Measurements from ENCODE around the gene MAML3. TPM values are rescaled to one million over a fixed set of nuclear protein-coding genes. Genes with fewer than 3 reads are reported as not detected.

MAML3 gene
- total RNA-seq, 1 donor = 0.72 TPM

- no peaks in the 10 kb centered on the region for H4K20me1 ChIP-seq (ENCODE audit: insufficient read depth, low read length)
- H3K79me2 ChIP-seq (ENCODE audit: insufficient read depth, low read length) = no peaks in the 10 kb centered on the region
- no peak overlapping the region for H2AFZ ChIP-seq (ENCODE audit: low read length)
- no peak overlapping the region for H3K27ac ChIP-seq (ENCODE audit: low read depth, low read length)
- no peaks in the 10 kb centered on the region for H3K36me3 ChIP-seq (ENCODE audit: insufficient read depth, low read length)
- DNase-seq (ENCODE audit: insufficient read length, low spot score, missing footprints) = no peak
- H3K4me1 ChIP-seq (ENCODE audit: insufficient read depth, low read length) = no peaks in the 10 kb centered on the region
- H3K9me3 ChIP-seq (ENCODE audit: low read depth, low read length) = no peaks in the 10 kb centered on the region
- H3K27me3 ChIP-seq (ENCODE audit: insufficient read depth, low read length) = no peaks in the 10 kb centered on the region
- no peak for TF ChIP-seq CTCF (IDR thresholded peaks at IDR 0.05; ENCODE audit: extremely low read depth, low read depth, low read length)
- H3K4me3 ChIP-seq (ENCODE audit: insufficient read depth, low read length) = no peak overlapping the region
- H3K4me2 ChIP-seq (ENCODE audit: insufficient read depth, low read length) = no peak overlapping the region
Observed at GRCh38 chr4:139718833-139719232, 435.2 kb downstream of the MAML3 start.

- no peaks in the 10 kb centered on the region for H3K4me1 ChIP-seq (ENCODE audit: insufficient read depth, low read length)
- H4K20me1 ChIP-seq (ENCODE audit: insufficient read depth, low read length) = no peaks in the 10 kb centered on the region
- H3K4me2 ChIP-seq (ENCODE audit: insufficient read depth, low read length) = no peak overlapping the region
- H3K9me3 ChIP-seq (ENCODE audit: low read depth, low read length) = no peaks in the 10 kb centered on the region
- no peaks in the 10 kb centered on the region for H3K27me3 ChIP-seq (ENCODE audit: insufficient read depth, low read length)
- H2AFZ ChIP-seq (ENCODE audit: low read length) = no peak overlapping the region
- no peak overlapping the region for H3K4me3 ChIP-seq (ENCODE audit: insufficient read depth, low read length)
- H3K36me3 ChIP-seq (ENCODE audit: insufficient read depth, low read length) = no peaks in the 10 kb centered on the region
- H3K27ac ChIP-seq (ENCODE audit: low read depth, low read length) = no peak overlapping the region
- DNase-seq (ENCODE audit: insufficient read length, low spot score, missing footprints) = no peak
- TF ChIP-seq CTCF (IDR thresholded peaks at IDR 0.05; ENCODE audit: extremely low read depth, low read depth, low read length) = no peak
- no peaks in the 10 kb centered on the region for H3K79me2 ChIP-seq (ENCODE audit: insufficient read depth, low read length)
Observed at GRCh38 chr4:139718358-139718757, 435.6 kb downstream of the MAML3 start.

- Histone ChIP-seq H3K4me3 (ENCODE audit: insufficient read depth, low read length) (no peak overlapping the region), H3K36me3 (ENCODE audit: insufficient read depth, low read length) (no peaks in the 10 kb centered on the region), H3K79me2 (ENCODE audit: insufficient read depth, low read length) (no peaks in the 10 kb centered on the region), H3K27ac (ENCODE audit: low read depth, low read length) (no peak overlapping the region), H3K27me3 (ENCODE audit: insufficient read depth, low read length) (no peaks in the 10 kb centered on the region), H3K4me1 (ENCODE audit: insufficient read depth, low read length) (no peaks in the 10 kb centered on the region), H3K9me3 (ENCODE audit: low read depth, low read length) (no peaks in the 10 kb centered on the region), H4K20me1 (ENCODE audit: insufficient read depth, low read length) (no peaks in the 10 kb centered on the region), H3K4me2 (ENCODE audit: insufficient read depth, low read length) (no peak overlapping the region), H2AFZ (ENCODE audit: low read length) (no peak overlapping the region)
- DNase-seq (ENCODE audit: insufficient read length, low spot score, missing footprints) = no peak
- TF ChIP-seq CTCF (IDR thresholded peaks at IDR 0.05; ENCODE audit: extremely low read depth, low read depth, low read length) = no peak
Observed at GRCh38 chr4:139715746-139716391, 438.1 kb downstream of the MAML3 start.

- Histone ChIP-seq H3K36me3 (ENCODE audit: insufficient read depth, low read length) (no peaks in the 10 kb centered on the region), H3K79me2 (ENCODE audit: insufficient read depth, low read length) (no peaks in the 10 kb centered on the region), H3K9me3 (ENCODE audit: low read depth, low read length) (no peaks in the 10 kb centered on the region), H3K27ac (ENCODE audit: low read depth, low read length) (no peak overlapping the region), H4K20me1 (ENCODE audit: insufficient read depth, low read length) (no peaks in the 10 kb centered on the region), H2AFZ (ENCODE audit: low read length) (no peak overlapping the region), H3K4me2 (ENCODE audit: insufficient read depth, low read length) (no peak overlapping the region), H3K4me1 (ENCODE audit: insufficient read depth, low read length) (no peaks in the 10 kb centered on the region), H3K4me3 (ENCODE audit: insufficient read depth, low read length) (no peak overlapping the region), H3K27me3 (ENCODE audit: insufficient read depth, low read length) (no peaks in the 10 kb centered on the region)
- DNase-seq (ENCODE audit: insufficient read length, low spot score, missing footprints) = no peak
- TF ChIP-seq CTCF (IDR thresholded peaks at IDR 0.05; ENCODE audit: extremely low read depth, low read depth, low read length) = no peak
Observed at GRCh38 chr4:139712882-139713281, 441.1 kb downstream of the MAML3 start.

Measured in osteoblast (primary cell).